ENCODE results near the gene E2F4. TPM values are rescaled to one million over a fixed set of nuclear protein-coding genes. Genes with fewer than 3 reads are reported as not detected.
A peak's percentile ranks its signal among the peaks of the same experiment; 100 is the strongest.

The E2F4 gene
- total and polyA plus RNA-seq, 9 of the 15 experiments (the other 6 are each of a cell fraction or from before 2014, with no cell fraction given) = 9.7 to 139 (median 106) TPM

- no peak for TF ChIP-seq HLTF (IDR thresholded peaks at IDR 0.05)
- no peak for TF ChIP-seq CBFA2T2 (conservative IDR thresholded peaks at IDR 0.05)
- no peak for TF ChIP-seq EZH2 (IDR thresholded peaks at IDR 0.05; ENCODE audit: borderline replicate concordance, low read depth, low read length)
- no peak for TF ChIP-seq ZBED1 (IDR thresholded peaks at IDR 0.05)
- no peak for TF ChIP-seq ZNF146 (CRISPR knock-in tag; IDR thresholded peaks at IDR 0.05; ENCODE audit: unreplicated experiment)
- no peak for TF ChIP-seq CBX8 (IDR thresholded peaks at IDR 0.05; ENCODE audit: borderline replicate concordance, extremely low read depth, low read depth, low read length, poor library complexity, severe bottlenecking)
- no peak for TF ChIP-seq ZNF436 (CRISPR knock-in tag; IDR thresholded peaks at IDR 0.05)
- TF ChIP-seq CTBP1 (IDR thresholded peaks at IDR 0.05; ENCODE audit: borderline replicate concordance) = peak; percentile 54
- TF ChIP-seq ZBTB9 (CRISPR knock-in tag; IDR thresholded peaks at IDR 0.05) = peak; percentile 63; the same call in 1 of the 2 replicates
- no peak for TF ChIP-seq POLR2B (IDR thresholded peaks at IDR 0.05; ENCODE audit: low read depth, partially characterized antibody)
- peak; percentile 68; the same call in 1 of the 2 replicates for TF ChIP-seq ZNF395 (CRISPR knock-in tag; IDR thresholded peaks at IDR 0.05)
- TF ChIP-seq HNRNPH1 (optimal IDR thresholded peaks at IDR 0.05; ENCODE audit: low read depth, low read length) = no peak
- TF ChIP-seq ZNF740 (CRISPR knock-in tag; IDR thresholded peaks at IDR 0.05) = no peak
- no peak for TF ChIP-seq ZNF740 (tag; IDR thresholded peaks at IDR 0.05)
- TF ChIP-seq ATF2 (CRISPR knock-in tag; IDR thresholded peaks at IDR 0.05) = no peak
- TF ChIP-seq HDAC3 (IDR thresholded peaks at IDR 0.05; ENCODE audit: borderline replicate concordance, partially characterized antibody) = no peak
- TF ChIP-seq ZNF57 (CRISPR knock-in tag; IDR thresholded peaks at IDR 0.05) = no peak
- TF ChIP-seq KLF10 (CRISPR knock-in tag; IDR thresholded peaks at IDR 0.05) = no peak
- TF ChIP-seq PHTF2 (CRISPR knock-in tag; IDR thresholded peaks at IDR 0.05) = no peak
- no peak for TF ChIP-seq ETS2 (tag; IDR thresholded peaks at IDR 0.05; ENCODE audit: borderline replicate concordance, poor library complexity, severe bottlenecking)
- TF ChIP-seq ARID3B (CRISPR knock-in tag; IDR thresholded peaks at IDR 0.05; ENCODE audit: borderline replicate concordance) = no peak
- TF ChIP-seq E2F3 (CRISPR knock-in tag; IDR thresholded peaks at IDR 0.05) = 0 out of 2 replicates have a peak, but pooled peaks have one; percentile 25
Measured at GRCh38 chr16:67191995-67192681, at the start of gene E2F4 (continued).
